CD14-positive monocyte (primary cell): ENCODE measurements around the gene COBLL1. TPM values are rescaled to one million over a fixed set of nuclear protein-coding genes. Genes with fewer than 3 reads are reported as not detected.

Experiments
- DNase-seq, 3 donors: peaks; one replicate each; pipeline ENCODE4 v3.0.0-alpha.2; 2011 to 2022
- H2AFZ ChIP-seq: 2 replicates; pipeline ENCODE4 v1.6.0; 2012; ENCODE audit warnings: mild to moderate bottlenecking, low read depth, low read length, inconsistent platforms; ENCODE audit not compliant: insufficient read depth, poor library complexity, severe bottlenecking
- H3K27ac ChIP-seq, 2 donors: 1 replicate in 1 of 2; 2 replicates in 1 of 2; pipeline ENCODE4 v1.5.1; 2012 to 2013; ENCODE audit warnings: low read length in 2 of 2, control low read depth in 1 of 2, inconsistent platforms in 1 of 2, low read depth in 1 of 2, mild to moderate bottlenecking in 1 of 2
- H3K27me3 ChIP-seq, 2 donors: one replicate each; pipeline versions ENCODE4 v1.6.0 to v1.6.1; 2011 to 2013; ENCODE audit warnings: low read length in 2 of 2; ENCODE audit not compliant: control insufficient read depth in 2 of 2, insufficient read depth in 2 of 2
- H3K36me3 ChIP-seq, 2 donors: replicated peaks in 1 of 2; 1 replicate in 1 of 2; 2 replicates in 1 of 2; pipeline versions ENCODE4 v1.5.1 to v1.6.1; 2012 to 2013; ENCODE audit warnings: low read length in 2 of 2, control low read depth in 1 of 2, inconsistent platforms in 1 of 2, mild to moderate bottlenecking in 1 of 2; ENCODE audit not compliant: insufficient read depth in 2 of 2, control insufficient read depth in 1 of 2
- H3K4me1 ChIP-seq, 2 donors: 1 replicate in 1 of 2; 2 replicates in 1 of 2; pipeline versions ENCODE4 v1.5.1 to v1.6.1; 2012 to 2013; ENCODE audit warnings: low read length in 2 of 2, control low read depth in 1 of 2, inconsistent platforms in 1 of 2, mild to moderate bottlenecking in 1 of 2, moderate library complexity in 1 of 2; ENCODE audit not compliant: insufficient read depth in 2 of 2, control insufficient read depth in 1 of 2
- H3K4me2 ChIP-seq: replicated peaks from 2 replicates; pipeline ENCODE3; 2012; ENCODE audit warnings: low read length, moderate library complexity, mild to moderate bottlenecking; ENCODE audit not compliant: poor library complexity, severe bottlenecking; ENCODE audit errors: extremely low read depth
- H3K4me3 ChIP-seq, 3 experiments: fragments of 200-600 bp in 1 of 3; sonication (generic) in 1 of 3; replicated peaks in 1 of 3; 1 replicate in 2 of 3; 2 replicates in 1 of 3; pipeline ENCODE4 v1.5.1; 2011 to 2013; ENCODE audit warnings: low read length in 3 of 3, mild to moderate bottlenecking in 3 of 3, control low read depth in 2 of 3, low read depth in 2 of 3, inconsistent platforms in 1 of 3, moderate library complexity in 1 of 3
- H3K79me2 ChIP-seq: 2 replicates; pipeline ENCODE4 v1.6.0; 2012; ENCODE audit warnings: mild to moderate bottlenecking, control low read depth, inconsistent platforms, low read length, moderate library complexity; ENCODE audit not compliant: insufficient read depth
- H3K9ac ChIP-seq: 2 replicates; pipeline ENCODE4 v1.6.0; 2017; ENCODE audit warnings: low read length, mild to moderate bottlenecking; ENCODE audit not compliant: insufficient read depth, poor library complexity, severe bottlenecking
- H3K9me3 ChIP-seq, 2 donors: replicated peaks in 1 of 2; 1 replicate in 1 of 2; 2 replicates in 1 of 2; pipeline versions ENCODE4 v1.5.1 to v1.6.1; 2012 to 2013; ENCODE audit warnings: low read length in 2 of 2, control low read depth in 1 of 2; ENCODE audit not compliant: control insufficient read depth in 1 of 2, insufficient read depth in 1 of 2
- H4K20me1 ChIP-seq: 2 replicates; pipeline ENCODE4 v1.6.0; 2012; ENCODE audit warnings: mild to moderate bottlenecking, low read length, control low read depth, moderate library complexity; ENCODE audit not compliant: insufficient read depth
- H3K27ac Mint-ChIP-seq, 7 donors: one replicate each; pipeline ENCODE4 v1.8.0; 2020; ENCODE audit warnings: mild to moderate bottlenecking in 7 of 7, mixed read lengths in 7 of 7, moderate library complexity in 6 of 7, inconsistent platforms in 2 of 7
- H3K27me3 Mint-ChIP-seq, 3 donors: one replicate each; pipeline ENCODE4 v1.8.0; 2021 to 2022; ENCODE audit warnings: low read depth in 3 of 3, mild to moderate bottlenecking in 3 of 3, mixed read lengths in 3 of 3, moderate library complexity in 3 of 3, inconsistent platforms in 1 of 3
- H3K36me3 Mint-ChIP-seq, 2 donors: one replicate each; pipeline ENCODE4 v1.8.0; 2020; ENCODE audit warnings: mixed read lengths in 2 of 2, inconsistent platforms in 1 of 2, mild to moderate bottlenecking in 1 of 2
- H3K4me1 Mint-ChIP-seq: one replicate; pipeline ENCODE4 v1.8.0; 2020; ENCODE audit warnings: mild to moderate bottlenecking, mixed read lengths
- H3K4me3 Mint-ChIP-seq, 2 donors: one replicate each; pipeline ENCODE4 v1.8.0; 2020; ENCODE audit warnings: mild to moderate bottlenecking in 2 of 2, mixed read lengths in 2 of 2, moderate library complexity in 1 of 2
- H3K9me3 Mint-ChIP-seq, 7 donors: one replicate each; pipeline ENCODE4 v1.8.0; 2020 to 2022; ENCODE audit warnings: mixed read lengths in 7 of 7, mild to moderate bottlenecking in 6 of 7, moderate library complexity in 6 of 7, inconsistent platforms in 2 of 7
- CTCF ChIP-seq: fragments of 200-600 bp; IDR thresholded peaks from one replicate; pipeline ENCODE4 v1.8.0; 2022; ENCODE audit warnings: antibody characterized with exemption, mild to moderate bottlenecking
- WGBS: methylation state at CpG from one replicate; pipeline ENCODE4 v1.1.5; 2013; ENCODE audit warnings: missing lambda C conversion rate; ENCODE audit not compliant: insufficient coverage; 5-methylcytosine and 5-hydroxymethylcytosine counted together
- intact Hi-C, 2 donors: fragments of 100-400 bp; cut with micrococcal nuclease; formaldehyde crosslinking; loops; one replicate each; pipeline versions ENCODE4 v1.15.0 to v1.15.1; 2023
- polyA plus RNA-seq, 3 donors: library from polyadenylated mRNA; depleted of rRNA in 1 of 3; unstranded in 2 of 3; stranded (reverse) in 1 of 3; fragments of 300-500 nt in 2 of 3; fragments of >200 nt in 1 of 3; fragmentation: Illumina TruSeq in 2 of 3; gene quantifications; 1 replicate in 2 of 3; 2 replicates in 1 of 3; pipeline ENCODE4 v1.2.3, GENCODE V29; 2012 to 2021

Gene COBLL1
- polyA plus RNA-seq, 3 donors: 0.18 to 0.54 (median 0.24) TPM

DNA sequence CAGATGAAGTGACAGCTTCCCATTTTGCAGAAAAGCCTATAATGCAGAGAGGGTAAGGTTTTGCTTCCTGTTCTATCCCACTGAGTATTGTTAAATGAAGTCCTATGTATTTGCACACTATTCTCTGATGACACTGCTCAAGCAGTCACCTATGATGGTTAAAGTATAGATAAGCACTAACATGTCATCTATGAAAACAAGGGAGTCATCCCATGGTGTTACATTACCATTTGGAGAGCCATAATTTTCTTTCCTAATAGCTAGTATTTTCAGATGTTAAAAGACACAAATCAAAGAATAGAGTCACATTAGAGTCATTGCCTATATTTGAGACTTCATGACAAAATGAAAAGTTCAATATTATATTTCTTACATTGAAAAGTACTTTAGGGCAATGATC lies 177.6 kb downstream of the COBLL1 start:
- Histone ChIP-seq H4K20me1 (no peaks in the 10 kb centered on the region), H3K4me2 (no peak overlapping the region), H3K9ac (no peak overlapping the region), H3K36me3 (no peaks in the 10 kb centered on the region), H3K4me3 (no peak overlapping the region), H3K79me2 (no peaks in the 10 kb centered on the region), H3K4me1 (no peaks in the 10 kb centered on the region), H3K27me3 (no peaks in the 10 kb centered on the region), H3K27ac (no peak overlapping the region), H3K9me3 (no peaks in the 10 kb centered on the region), H2AFZ (no peak overlapping the region)
- no peaks in the 10 kb centered on the region for H3K36me3 Mint-ChIP-seq
- H3K9me3 Mint-ChIP-seq: peaks cover 0 to 4% (median 2%) of the 10 kb centered on the region in 7 donors
- no peak overlapping the region for H3K4me3 Mint-ChIP-seq
- peaks cover 0 to 1% (median 0%) of the 10 kb centered on the region in 3 donors for H3K27me3 Mint-ChIP-seq
- H3K27ac Mint-ChIP-seq: no peak overlapping the region
- TF ChIP-seq CTCF: no peak
- H3K4me1 Mint-ChIP-seq: no peaks in the 10 kb centered on the region
- intact Hi-C loops: no loop called here
- no peak for DNase-seq

GRCh38 chr2:164662868-164663631 lies 178.6 kb downstream of the COBLL1 start:
- peaks cover 0 to 1% (median 0%) of the 10 kb centered on the region in 3 donors for H3K27me3 Mint-ChIP-seq
- Histone ChIP-seq H3K9ac (no peak overlapping the region), H3K9me3 (no peaks in the 10 kb centered on the region), H3K4me1 (no peaks in the 10 kb centered on the region), H3K4me2 (no peak overlapping the region), H4K20me1 (no peaks in the 10 kb centered on the region), H3K4me3 (no peak overlapping the region), H2AFZ (no peak overlapping the region), H3K36me3 (no peaks in the 10 kb centered on the region), H3K27me3 (no peaks in the 10 kb centered on the region), H3K27ac (no peak overlapping the region), H3K79me2 (no peaks in the 10 kb centered on the region)
- no peak overlapping the region for H3K27ac Mint-ChIP-seq
- no peak for TF ChIP-seq CTCF
- H3K9me3 Mint-ChIP-seq: peaks cover 0 to 3% (median 2%) of the 10 kb centered on the region in 7 donors
- no peaks in the 10 kb centered on the region for H3K4me1 Mint-ChIP-seq
- intact Hi-C loops: no loop called here
- WGBS: no CpG with 5 or more reads among the region's 1 CpG
- H3K36me3 Mint-ChIP-seq: no peaks in the 10 kb centered on the region
- H3K4me3 Mint-ChIP-seq: no peak overlapping the region
- no peak for DNase-seq
